Panc1 (cell line): Measurements from ENCODE around the gene DNER.

Source experiments
- CTCF ChIP-seq: fragments of 450-650 bp; IDR thresholded peaks from 2 replicates; pipeline ENCODE4 v1.5.1; 2017; ENCODE audit warnings: mild to moderate bottlenecking
- SIN3A ChIP-seq: IDR thresholded peaks from 2 replicates; pipeline ENCODE4 v1.6.1; 2012; ENCODE audit warnings: low read depth, mild to moderate bottlenecking, low read length, moderate library complexity, borderline replicate concordance; ENCODE audit not compliant: insufficient read depth

GRCh38 chr2:229344955-229345354 lies 369.4 kb downstream of the DNER start:
- TF ChIP-seq CTCF (no peak), SIN3A (no peak)
